Naive thymus-derived CD8-positive, alpha-beta T cell (primary cell): ENCODE measurements around the gene VAT1L. TPM values are rescaled to one million over a fixed set of nuclear protein-coding genes. Genes with fewer than 3 reads are reported as not detected.

Experiments used
- ATAC-seq, 2 donors: fragments of 150-1000 bp; cut with Tn5 transposase in 1 of 2; sonication (Bioruptor Pico), chemical (Tn5 transposase) in 1 of 2; 1 replicate in 1 of 2; 2 replicates in 1 of 2; pipeline ENCODE4 v1.10.0; 2021; ENCODE audit warnings: mild to moderate bottlenecking in 2 of 2, moderate library complexity in 2 of 2
- POLR2A ChIA-PET: fragments of 350-600 bp; sonication (Branson Sonifier 250); formaldehyde crosslinking; loops from one replicate; lab custom pipeline; 2021; ENCODE audit warnings: antibody characterized with exemption; lab: Charles Lee
- DNase-seq, 10 donors: peaks; one replicate each; pipeline versions ENCODE4 v3.0.0 to v3.0.0-alpha.2; 2020 to 2022
- H3K27ac Mint-ChIP-seq, 10 donors: one replicate each; pipeline ENCODE4 v1.8.0; 2020 to 2022; ENCODE audit warnings: mild to moderate bottlenecking in 10 of 10, mixed read lengths in 10 of 10, moderate library complexity in 4 of 10, inconsistent platforms in 1 of 10
- H3K27me3 Mint-ChIP-seq, 5 donors: one replicate each; pipeline ENCODE4 v1.8.0; 2021 to 2022; ENCODE audit warnings: mixed read lengths in 5 of 5
- H3K36me3 Mint-ChIP-seq, 3 donors: one replicate each; pipeline ENCODE4 v1.8.0; 2020 to 2022; ENCODE audit warnings: mixed read lengths in 3 of 3, mild to moderate bottlenecking in 2 of 3, inconsistent platforms in 1 of 3
- H3K4me1 Mint-ChIP-seq, 4 donors: one replicate each; pipeline ENCODE4 v1.8.0; 2021 to 2022; ENCODE audit warnings: mixed read lengths in 4 of 4
- H3K4me3 Mint-ChIP-seq, 10 donors: one replicate each; pipeline ENCODE4 v1.8.0; 2020 to 2022; ENCODE audit warnings: mild to moderate bottlenecking in 10 of 10, mixed read lengths in 10 of 10, moderate library complexity in 6 of 10, inconsistent platforms in 1 of 10
- H3K9me3 Mint-ChIP-seq, 9 donors: one replicate each; pipeline ENCODE4 v1.8.0; 2020 to 2022; ENCODE audit warnings: mixed read lengths in 9 of 9, mild to moderate bottlenecking in 3 of 9, inconsistent platforms in 1 of 9, moderate library complexity in 1 of 9
- polyA plus RNA-seq, 3 donors: library from polyadenylated mRNA; unstranded; fragments of 300-500 nt; fragmentation: Illumina TruSeq; gene quantifications; one replicate each; pipeline ENCODE4 v1.2.3, GENCODE V29; 2021
- total RNA-seq, 8 experiments: library from RNA in 2 of 8; stranded (reverse) in 2 of 8; gene quantifications; one replicate each; pipeline ENCODE4 v1.2.3 and lab custom pipeline; 2021 to 2026

The VAT1L gene
- total and polyA plus RNA-seq, 5 experiments from 2014 or later = not detected

DNA sequence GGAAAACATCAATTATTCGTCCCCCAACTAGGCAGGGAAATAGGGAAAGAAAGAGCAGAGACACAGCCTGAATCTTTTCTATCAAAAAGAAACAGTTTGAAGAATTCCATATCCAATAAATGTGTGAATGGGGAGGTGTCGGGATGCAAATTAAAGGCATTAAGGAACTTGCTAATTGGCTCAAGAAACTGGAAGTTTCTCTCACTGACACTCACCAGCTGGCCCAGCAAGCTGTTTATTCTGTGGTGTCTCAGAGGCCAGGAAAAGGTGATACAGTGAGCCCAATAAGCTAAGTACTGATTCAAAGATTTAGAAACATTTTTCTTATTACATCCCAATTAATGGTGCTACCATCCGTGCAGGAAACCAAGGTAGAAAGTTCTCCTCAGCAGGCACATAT, 129.6 kb downstream of the VAT1L start:
- POLR2A ChIA-PET = no interaction called here
- Mint-ChIP-seq H3K4me1 (no peaks in the 10 kb centered on the region), H3K27ac (no peak overlapping the region), H3K9me3 (peaks cover 0 to 2% (median 0%) of the 10 kb centered on the region in 9 donors), H3K27me3 (peaks cover 0 to 17% (median 2%) of the 10 kb centered on the region in 5 donors), H3K36me3 (no peaks in the 10 kb centered on the region), H3K4me3 (no peak overlapping the region)
- ATAC-seq (no peak), DNase-seq (no peak)

DNA sequence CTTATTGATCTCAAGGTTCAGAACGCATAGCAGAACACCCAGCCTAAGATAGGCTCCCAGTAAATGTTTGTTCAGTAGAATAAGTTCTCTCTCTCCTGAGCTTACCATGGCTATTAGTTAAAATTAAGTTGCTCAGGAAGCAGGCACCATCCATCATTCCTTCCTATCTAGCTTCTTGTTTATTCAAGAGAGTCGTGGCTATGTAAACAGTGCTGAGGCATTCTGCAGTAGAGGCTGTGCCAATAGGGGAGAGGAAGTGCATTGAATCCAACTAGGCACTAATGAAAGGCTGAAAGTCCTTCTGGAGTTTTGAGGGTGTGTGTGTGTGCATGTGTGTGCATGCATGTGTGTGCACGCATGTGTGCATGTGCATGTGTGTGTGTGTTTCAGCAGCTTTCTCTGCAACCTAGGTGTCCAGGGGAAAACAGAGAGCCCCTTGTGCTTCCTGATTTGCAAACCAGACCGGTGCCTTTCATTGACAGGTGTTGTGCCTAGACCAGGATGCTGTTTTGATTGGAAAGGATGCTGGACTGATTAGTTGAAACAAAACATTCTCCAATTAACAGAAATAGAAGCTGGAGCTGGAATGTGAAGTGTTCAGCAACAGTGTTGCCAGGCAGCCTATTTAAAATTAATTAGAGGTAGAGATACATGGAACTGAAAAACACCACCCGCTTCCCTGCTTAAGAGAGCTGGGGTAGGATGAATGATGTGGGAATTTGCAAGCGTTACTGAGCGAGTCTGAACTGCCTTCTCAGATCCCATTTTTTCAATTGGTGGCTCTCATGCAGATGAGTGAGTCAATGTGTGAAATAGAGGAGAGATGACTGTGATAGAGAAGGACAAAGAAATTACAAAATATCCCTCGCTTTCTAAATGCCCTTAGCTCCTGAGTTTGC, 130.7 kb downstream of the VAT1L start:
- H3K36me3 Mint-ChIP-seq = no peaks in the 10 kb centered on the region
- no peaks in the 10 kb centered on the region for H3K9me3 Mint-ChIP-seq
- ATAC-seq = no peak
- H3K4me3 Mint-ChIP-seq = no peak overlapping the region
- H3K27ac Mint-ChIP-seq = no peak overlapping the region
- H3K4me1 Mint-ChIP-seq = no peaks in the 10 kb centered on the region
- POLR2A ChIA-PET = no interaction called here
- H3K27me3 Mint-ChIP-seq = peaks cover 1 to 27% (median 4%) of the 10 kb centered on the region in 5 donors
- DNase-seq = no peak

DNA sequence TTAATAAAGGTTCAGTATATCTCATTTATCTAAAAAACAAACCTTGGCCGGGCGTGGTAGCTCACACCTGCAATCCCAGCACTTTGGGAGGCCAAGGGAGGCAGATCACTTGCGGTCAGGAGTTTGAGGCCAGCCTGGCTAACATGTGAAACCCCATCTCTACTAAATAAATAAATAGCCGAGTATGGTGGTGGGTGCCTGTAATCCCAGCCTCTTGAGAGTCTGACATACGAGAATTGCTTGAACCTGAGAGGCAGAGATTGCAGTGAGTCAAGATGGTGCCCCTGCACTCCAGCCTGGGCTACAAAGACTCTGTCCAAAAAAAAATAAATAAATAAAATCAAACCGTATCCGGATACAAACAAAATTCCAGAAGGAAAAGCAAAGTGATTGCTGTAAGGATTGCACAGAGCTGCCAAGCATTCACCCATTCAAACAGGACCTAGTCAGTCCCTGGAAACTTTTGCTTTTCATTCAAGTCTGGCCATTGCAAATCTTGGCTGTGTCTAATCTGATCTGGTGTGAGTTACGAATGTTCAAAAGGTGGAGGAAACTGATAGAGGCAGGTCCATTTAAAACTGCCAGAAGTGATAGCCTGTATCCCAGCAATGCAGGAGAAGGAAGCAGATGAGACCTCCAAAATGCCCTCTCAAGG, 131.5 kb downstream of the VAT1L start:
- POLR2A ChIA-PET = no interaction called here
- Mint-ChIP-seq H3K27me3 (peaks cover 4 to 35% (median 8%) of the 10 kb centered on the region in 5 donors), H3K27ac (no peak overlapping the region), H3K4me1 (no peaks in the 10 kb centered on the region), H3K4me3 (no peak overlapping the region), H3K9me3 (no peaks in the 10 kb centered on the region), H3K36me3 (no peaks in the 10 kb centered on the region)
- ATAC-seq = no peak
- DNase-seq = no peak

DNA sequence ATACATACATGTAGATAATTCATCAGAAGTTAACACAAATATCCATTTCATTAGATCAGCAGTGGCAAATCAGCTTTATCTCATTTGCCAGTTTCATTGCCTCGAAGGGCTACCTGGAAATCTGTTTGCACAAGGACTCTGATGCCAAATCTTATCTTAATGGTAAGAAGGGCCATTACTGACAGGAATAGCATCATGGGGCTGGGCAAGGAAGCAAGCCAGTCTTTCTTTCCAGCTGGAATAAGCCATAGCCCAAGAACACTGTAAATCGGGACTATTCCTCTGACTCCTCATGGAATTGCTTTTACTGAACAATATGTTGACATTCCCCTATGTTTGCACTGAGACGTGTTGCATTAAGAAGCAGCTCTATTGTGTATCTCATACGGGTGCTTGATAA, 132.6 kb downstream of the VAT1L start:
- no peaks in the 10 kb centered on the region for H3K36me3 Mint-ChIP-seq
- no peak overlapping the region for H3K27ac Mint-ChIP-seq
- no peak for DNase-seq
- peaks cover 4 to 42% (median 8%) of the 10 kb centered on the region in 5 donors for H3K27me3 Mint-ChIP-seq
- H3K4me3 Mint-ChIP-seq = no peak overlapping the region
- no peak for ATAC-seq
- no peaks in the 10 kb centered on the region for H3K4me1 Mint-ChIP-seq
- POLR2A ChIA-PET = no interaction called here
- no peaks in the 10 kb centered on the region for H3K9me3 Mint-ChIP-seq

DNA sequence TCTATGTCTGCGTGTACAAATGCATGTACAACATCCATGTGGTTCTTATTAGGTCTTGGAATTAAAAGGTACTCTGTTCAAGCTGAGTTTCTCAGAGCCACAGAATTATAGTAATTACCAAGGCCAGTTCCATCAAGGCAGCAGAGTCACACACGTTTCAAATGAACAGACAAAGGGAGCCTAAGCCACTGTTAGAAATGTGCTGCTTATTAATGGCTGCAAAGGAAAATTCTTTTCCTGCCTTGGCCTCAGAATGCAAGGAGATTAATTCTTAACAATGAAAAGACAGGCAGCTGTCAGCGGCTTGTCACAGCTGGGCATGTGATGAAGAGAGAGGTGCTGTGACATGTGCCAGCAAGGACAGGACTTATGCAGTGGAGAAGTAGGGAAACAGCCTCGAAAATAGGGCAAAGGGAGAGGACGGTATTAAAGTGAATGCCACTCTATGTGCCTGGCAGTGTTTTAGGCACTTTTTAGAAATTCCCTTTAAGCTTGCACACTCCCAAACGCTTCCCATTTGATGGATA, 133.9 kb downstream of the VAT1L start:
- Mint-ChIP-seq H3K9me3 (no peaks in the 10 kb centered on the region), H3K27me3 (peaks cover 4 to 42% (median 10%) of the 10 kb centered on the region in 5 donors), H3K27ac (no peak overlapping the region), H3K4me1 (no peaks in the 10 kb centered on the region), H3K4me3 (no peak overlapping the region), H3K36me3 (no peaks in the 10 kb centered on the region)
- ATAC-seq (no peak), DNase-seq (no peak)
- POLR2A ChIA-PET = no interaction called here

DNA sequence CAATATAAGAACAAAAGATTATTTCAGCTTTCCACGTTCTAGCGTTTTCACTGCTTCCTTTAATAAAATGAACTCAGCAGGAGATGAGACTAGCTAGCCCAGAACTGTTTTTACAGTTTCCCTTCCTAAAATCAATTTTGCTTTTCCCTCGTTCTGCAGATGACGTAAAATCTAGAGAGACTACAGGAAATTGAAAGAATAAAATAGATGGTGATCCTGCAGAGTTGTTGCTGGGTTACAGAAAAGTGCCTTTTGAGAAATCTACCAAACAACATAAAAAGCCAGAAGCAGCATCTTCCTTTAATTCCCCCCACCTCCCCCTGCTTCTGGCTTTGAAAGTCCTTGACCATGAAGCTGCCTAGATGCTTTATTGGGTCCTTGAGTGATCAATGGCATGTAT, 137.2 kb downstream of the VAT1L start:
- Mint-ChIP-seq H3K36me3 (no peaks in the 10 kb centered on the region), H3K4me1 (no peaks in the 10 kb centered on the region), H3K27me3 (peaks cover 4 to 54% (median 10%) of the 10 kb centered on the region in 5 donors), H3K4me3 (no peak overlapping the region), H3K9me3 (no peaks in the 10 kb centered on the region), H3K27ac (no peak overlapping the region)
- DNase-seq (no peak), ATAC-seq (no peak)
- POLR2A ChIA-PET = no interaction called here

DNA sequence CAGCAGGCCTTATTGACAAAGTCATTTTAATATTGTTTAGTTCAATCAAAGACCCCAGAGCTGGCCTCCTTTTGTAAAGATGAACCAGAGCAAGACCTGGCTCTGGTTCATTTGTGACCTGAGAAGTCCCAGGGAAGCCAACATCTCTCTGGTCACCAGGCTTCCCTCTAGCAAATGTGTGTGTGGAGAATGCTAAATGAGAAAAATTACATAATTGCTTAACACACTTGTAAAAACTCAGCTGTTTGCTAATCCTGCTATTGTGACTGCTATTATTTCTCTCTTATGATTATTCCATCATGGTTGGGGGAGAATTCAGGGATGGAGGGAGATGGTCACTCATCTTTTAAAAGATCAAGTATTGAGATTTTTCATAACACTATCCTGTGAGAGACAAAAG, 139.7 kb downstream of the VAT1L start:
- ATAC-seq (no peak), DNase-seq (no peak)
- no peaks in the 10 kb centered on the region for H3K36me3 Mint-ChIP-seq
- POLR2A ChIA-PET = no interaction called here
- no peaks in the 10 kb centered on the region for H3K4me1 Mint-ChIP-seq
- peaks cover 2 to 45% (median 11%) of the 10 kb centered on the region in 5 donors for H3K27me3 Mint-ChIP-seq
- no peak overlapping the region for H3K27ac Mint-ChIP-seq
- no peaks in the 10 kb centered on the region for H3K9me3 Mint-ChIP-seq
- H3K4me3 Mint-ChIP-seq = no peak overlapping the region

DNA sequence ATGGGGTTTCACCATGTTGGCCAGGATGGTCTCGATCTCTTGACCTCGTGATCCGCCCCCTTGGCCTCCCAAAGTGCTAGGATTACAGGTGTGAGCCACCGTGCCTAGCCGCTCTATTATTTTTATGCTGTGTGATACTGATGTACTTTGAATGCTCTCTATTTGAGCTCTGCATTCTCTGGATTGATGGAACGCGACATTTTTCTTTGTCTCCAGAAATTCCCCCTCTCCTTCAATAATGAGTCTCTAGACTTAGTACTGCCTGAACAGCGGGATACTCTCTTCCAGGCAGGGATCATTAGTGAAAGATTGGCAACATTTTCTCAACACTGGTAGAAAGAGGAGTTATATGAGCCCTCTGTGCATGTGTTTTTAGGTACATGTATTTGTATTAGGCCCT, 140.6 kb downstream of the VAT1L start:
- Mint-ChIP-seq H3K4me1 (no peaks in the 10 kb centered on the region), H3K4me3 (no peak overlapping the region)

DNA sequence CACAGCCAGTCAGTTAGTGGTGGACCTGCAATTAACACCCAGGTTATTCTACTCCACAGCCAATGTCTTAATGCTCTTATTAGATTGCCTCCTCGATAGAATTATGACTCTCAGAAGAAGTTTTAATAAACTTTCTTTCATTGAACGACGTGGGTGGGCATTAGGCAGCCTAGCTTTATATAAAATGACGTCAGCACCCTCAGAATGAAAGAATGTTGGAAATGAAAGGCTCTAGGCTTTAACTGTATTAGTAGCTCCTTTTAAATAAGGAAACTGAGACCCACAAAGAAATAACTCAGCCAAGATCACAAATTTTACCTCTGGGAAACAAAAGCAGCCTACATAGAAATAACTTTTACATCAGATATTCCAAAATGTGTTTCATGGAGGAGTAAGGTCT, 142.7 kb downstream of the VAT1L start:
- Mint-ChIP-seq H3K9me3 (peaks cover 0 to 2% (median 0%) of the 10 kb centered on the region in 9 donors), H3K27ac (no peak overlapping the region), H3K4me3 (no peak overlapping the region), H3K36me3 (no peaks in the 10 kb centered on the region), H3K4me1 (no peaks in the 10 kb centered on the region), H3K27me3 (peaks cover 0 to 31% (median 7%) of the 10 kb centered on the region in 5 donors)
- ATAC-seq (no peak), DNase-seq (no peak)
- POLR2A ChIA-PET = no interaction called here

More for the DNA sequence above, 140.6 kb downstream of the VAT1L start:
- ATAC-seq (no peak), DNase-seq (no peak)
- Mint-ChIP-seq H3K36me3 (no peaks in the 10 kb centered on the region), H3K27me3 (peaks cover 0 to 41% (median 14%) of the 10 kb centered on the region in 5 donors), H3K27ac (no peak overlapping the region), H3K9me3 (peaks cover 0 to 2% (median 0%) of the 10 kb centered on the region in 9 donors)
- POLR2A ChIA-PET = no interaction called here

DNA sequence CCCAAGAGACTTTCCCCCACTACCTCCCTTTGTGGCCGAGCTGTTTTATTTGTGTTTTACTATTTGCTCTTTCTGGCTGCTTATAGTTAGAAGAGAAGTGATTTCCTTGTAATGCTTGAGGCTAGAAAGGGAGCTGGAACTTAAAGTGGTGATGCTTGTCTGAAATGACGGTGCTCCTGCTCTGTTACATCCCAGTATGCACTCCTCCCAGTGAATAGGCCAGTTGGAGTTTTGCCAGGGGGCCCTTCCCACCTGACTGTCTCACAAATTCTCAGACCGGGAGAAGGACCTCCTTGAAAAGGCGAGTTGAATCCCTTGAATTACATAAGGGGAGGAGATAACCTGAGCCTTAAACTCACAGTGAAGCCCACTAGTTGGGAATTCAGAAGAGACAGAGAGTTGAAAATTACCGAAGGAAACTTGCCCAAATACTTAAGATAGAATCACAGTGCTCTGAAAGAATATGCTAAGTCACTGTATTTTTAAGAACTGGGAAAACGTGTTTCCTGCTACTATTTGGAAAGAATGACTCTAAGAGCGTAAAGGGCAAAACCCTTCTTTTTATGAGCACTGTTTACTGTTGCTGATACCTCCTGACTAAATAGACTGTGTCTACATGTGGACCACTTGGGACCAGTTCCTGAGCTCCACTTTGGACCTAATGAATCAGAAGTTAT, 149.2 kb downstream of the VAT1L start:
- POLR2A ChIA-PET = no interaction called here
- H3K9me3 Mint-ChIP-seq = peaks cover 0 to 11% (median 3%) of the 10 kb centered on the region in 9 donors
- H3K27ac Mint-ChIP-seq = no peak overlapping the region
- H3K4me3 Mint-ChIP-seq = no peak overlapping the region
- no peak for DNase-seq
- H3K4me1 Mint-ChIP-seq = no peaks in the 10 kb centered on the region
- peaks cover 0 to 7% (median 0%) of the 10 kb centered on the region in 3 donors for H3K36me3 Mint-ChIP-seq
- no peak for ATAC-seq
- H3K27me3 Mint-ChIP-seq = peaks cover 0 to 29% (median 5%) of the 10 kb centered on the region in 5 donors

DNA sequence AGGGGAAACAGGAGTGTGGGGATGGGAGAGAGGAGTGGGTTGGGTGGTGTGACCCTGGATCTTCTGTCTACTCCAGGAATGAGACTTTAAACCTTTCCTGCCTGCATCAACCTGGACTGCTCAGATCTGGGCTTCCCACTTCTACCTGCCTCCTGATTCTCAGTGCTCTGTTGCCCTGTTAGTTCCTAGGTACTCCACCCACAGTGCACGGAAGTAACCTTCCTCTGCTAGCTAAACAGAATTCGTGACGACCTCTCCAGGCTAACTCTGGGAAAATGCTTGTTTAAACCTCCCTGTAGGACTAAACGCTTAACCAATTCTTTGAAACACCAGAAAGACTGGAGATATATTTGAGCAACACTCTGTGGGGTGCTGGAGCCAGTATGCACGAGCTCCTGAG, 150.5 kb downstream of the VAT1L start:
- no peaks in the 10 kb centered on the region for H3K4me1 Mint-ChIP-seq
- ATAC-seq (no peak), DNase-seq (no peak)
- POLR2A ChIA-PET = no interaction called here
- H3K4me3 Mint-ChIP-seq = no peak overlapping the region
- H3K27me3 Mint-ChIP-seq = peaks cover 0 to 19% (median 4%) of the 10 kb centered on the region in 5 donors
- peaks cover 0 to 7% (median 0%) of the 10 kb centered on the region in 3 donors for H3K36me3 Mint-ChIP-seq
- peaks cover 0 to 12% (median 3%) of the 10 kb centered on the region in 9 donors for H3K9me3 Mint-ChIP-seq
- H3K27ac Mint-ChIP-seq = no peak overlapping the region

DNA sequence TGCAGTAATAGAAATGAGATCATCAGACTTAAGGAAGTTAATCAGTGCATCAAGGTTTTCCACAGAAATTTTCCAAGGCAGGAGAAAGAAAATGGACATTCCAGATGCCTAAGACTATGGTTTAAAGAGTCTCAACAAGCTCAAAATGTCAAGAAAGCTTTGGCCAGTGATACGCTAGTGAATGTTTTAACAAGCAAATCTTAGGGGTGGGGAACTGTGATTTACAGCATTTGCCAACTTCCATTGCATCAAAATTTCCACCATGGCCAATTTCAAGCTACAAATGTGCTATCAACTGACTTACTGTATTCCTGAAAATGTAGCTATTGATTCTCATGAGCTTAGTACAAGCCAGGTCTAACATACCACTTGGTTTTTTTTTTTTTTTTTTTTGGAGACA, 151.6 kb downstream of the VAT1L start:
- H3K4me3 Mint-ChIP-seq = no peak overlapping the region
- peaks cover 0 to 7% (median 0%) of the 10 kb centered on the region in 3 donors for H3K36me3 Mint-ChIP-seq
- H3K27ac Mint-ChIP-seq = no peak overlapping the region
- DNase-seq (no peak), ATAC-seq (no peak)
- peaks cover 0 to 19% (median 3%) of the 10 kb centered on the region in 5 donors for H3K27me3 Mint-ChIP-seq
- H3K9me3 Mint-ChIP-seq = peaks cover 0 to 12% (median 3%) of the 10 kb centered on the region in 9 donors
- POLR2A ChIA-PET = no interaction called here
- H3K4me1 Mint-ChIP-seq = no peaks in the 10 kb centered on the region
